CD4-positive, alpha-beta T cell treated with Interleukin-6 at 100 ng/mL for 8 hours (primary cell): ENCODE results near the gene ZFR.
"Not testable (repeated sequence)": the region's sequence is repeated elsewhere in the genome, so short reads cannot be mapped to it uniquely, and the experiment has no call there.

Experiments
- DNase-seq: peaks from one replicate; pipeline ENCODE4 v3.0.0-alpha.2; 2020; ENCODE audit warnings: mixed read lengths, low spot score

The ZFR gene

GRCh38 chr5:32358611-32359010, 85.9 kb downstream of the ZFR start:
- DNase-seq = no peak

- DNase-seq = no peak
These were observed 86.9 kb downstream of the ZFR start for GRCh38 chr5:32357658-32358057.

GRCh38 chr5:32355686-32356085, 88.9 kb downstream of the ZFR start:
- no peak for DNase-seq

GRCh38 chr5:32353420-32353819, 91.1 kb downstream of the ZFR start:
- no peak for DNase-seq

GRCh38 chr5:32352685-32353084, 91.9 kb downstream of the ZFR start:
- no peak for DNase-seq

GRCh38 chr5:32346869-32347268, 97.7 kb downstream of the ZFR start:
- DNase-seq = no peak

GRCh38 chr5:32343058-32343672, 101.4 kb downstream of the ZFR start:
- no peak for DNase-seq

- DNase-seq = no peak
These were observed 101.9 kb downstream of the ZFR start for GRCh38 chr5:32342656-32343055.

- no peak for DNase-seq
These were observed 104.7 kb downstream of the ZFR start for GRCh38 chr5:32339878-32340277.

- no peak for DNase-seq
These were observed 105.3 kb downstream of the ZFR start for GRCh38 chr5:32339198-32339597.

GRCh38 chr5:32332966-32333365, 111.6 kb downstream of the ZFR start:
- DNase-seq = no peak

GRCh38 chr5:32332361-32332760, 112.2 kb downstream of the ZFR start:
- DNase-seq = no peak

- DNase-seq = no peak
These were observed 112.6 kb downstream of the ZFR start for GRCh38 chr5:32331935-32332274.

GRCh38 chr5:32331217-32331934, 113.2 kb downstream of the ZFR start:
- no peak for DNase-seq

GRCh38 chr5:32330126-32330971, 114.2 kb downstream of the ZFR start:
- no peak for DNase-seq

GRCh38 chr5:32329395-32329834, 115.1 kb downstream of the ZFR start:
- DNase-seq = peak; percentile 48

GRCh38 chr5:32326216-32326772, 118.2 kb downstream of the ZFR start:
- no peak for DNase-seq

- no peak for DNase-seq
These were observed 118.9 kb downstream of the ZFR start for GRCh38 chr5:32325616-32326015.

- DNase-seq = no peak
These were observed 119.5 kb downstream of the ZFR start for GRCh38 chr5:32325062-32325461.

GRCh38 chr5:32323741-32324140, 120.8 kb downstream of the ZFR start:
- no peak for DNase-seq

GRCh38 chr5:32322882-32323281, 121.7 kb downstream of the ZFR start:
- DNase-seq = no peak

GRCh38 chr5:32321787-32322186, 122.8 kb downstream of the ZFR start:
- not testable (repeated sequence) for DNase-seq

- no peak for DNase-seq
These were observed 124.0 kb downstream of the ZFR start for GRCh38 chr5:32320576-32320975.
